Spleen (tissue), 7 donors: ENCODE results near the gene MAST4.

Source experiments
- CTCF ChIP-seq, 11 experiments: fragments of 200-600 bp in 7 of 11; fragments of 450-650 bp in 4 of 11; sonication (generic) in 4 of 11; IDR thresholded peaks in 8 of 11; conservative IDR thresholded peaks in 3 of 11; 1 replicate in 7 of 11; 2 replicates in 4 of 11; pipeline versions ENCODE4 v1.4.0 to v1.8.0; 2016 to 2021; ENCODE audit warnings: antibody characterized with exemption in 11 of 11, inconsistent platforms in 4 of 11, mild to moderate bottlenecking in 1 of 11
- POLR2A ChIP-seq, 3 donors: fragments of 450-650 bp; IDR thresholded peaks; one replicate each; pipeline ENCODE4 v1.5.1; 2017; ENCODE audit warnings: antibody characterized with exemption in 3 of 3, mild to moderate bottlenecking in 1 of 3
- POLR2AphosphoS5 ChIP-seq, 3 donors: sonication (generic); formaldehyde crosslinking; IDR thresholded peaks; one replicate each; pipeline ENCODE4 v1.5.1; 2017; ENCODE audit warnings: antibody characterized with exemption in 3 of 3
- donor health status: DM: no; HTN: no; CAD: no; lungs with moderate emphysema.
- donor health status: DM: no; HTN: no; CAD: no.
- donor health status: DM: no; HTN: no; CAD: no.

DNA sequence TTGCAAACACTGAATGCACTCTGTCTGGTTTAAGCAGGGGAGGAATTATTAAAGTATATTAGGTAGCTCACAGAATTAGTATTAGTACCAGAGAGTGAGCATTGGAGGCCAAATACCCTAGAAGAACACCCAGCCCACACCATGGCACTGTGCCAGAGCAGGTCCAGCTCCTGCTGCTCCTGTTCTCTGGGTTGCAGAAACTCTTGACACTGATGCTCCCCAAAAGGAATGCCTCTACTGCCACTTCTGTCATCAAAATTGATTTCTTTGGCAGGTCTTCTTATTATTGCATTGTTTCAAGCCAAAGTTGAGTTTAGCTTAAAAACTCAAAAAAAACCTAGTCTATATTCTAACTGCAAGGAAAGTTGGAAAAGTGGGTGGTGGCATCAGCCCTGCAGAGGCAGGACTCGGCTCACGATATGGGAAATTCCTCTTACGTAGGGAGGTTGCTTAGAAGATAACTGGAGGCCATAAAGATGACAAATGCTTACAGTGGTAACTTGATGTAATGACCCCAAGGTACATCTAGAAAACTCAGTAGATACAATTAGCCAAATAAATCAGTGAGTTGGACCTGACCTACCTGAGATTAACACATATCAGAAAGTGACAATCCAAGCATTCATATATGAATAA, 477.0 kb downstream of the MAST4 start:
- TF ChIP-seq CTCF (IDR thresholded peaks at IDR 0.05 in 8 of 11, conservative IDR thresholded peaks at IDR 0.05 in 3 of 11): no peak
- no peak for TF ChIP-seq POLR2A (IDR thresholded peaks at IDR 0.05)
- no peak for TF ChIP-seq POLR2AphosphoS5 (IDR thresholded peaks at IDR 0.05)
